MCF 10A (cell line): Measurements from ENCODE around the gene MYB. TPM values are rescaled to one million over a fixed set of nuclear protein-coding genes. Genes with fewer than 3 reads are reported as not detected.

ENCODE experiments used
- BruUV-seq: library from RNA; stranded (reverse); fragments of 400-500 nt; replicated peaks from 2 replicates; lab custom pipeline; 2021; lab: Mats Ljungman, UMichigan
- CTCF ChIA-PET: fragments of 300-600 bp; sonication (Branson Sonifier 250); formaldehyde crosslinking; extraction: SDS; loops from one replicate; lab custom pipeline; 2021; ENCODE audit warnings: antibody characterized with exemption, inconsistent platforms; lab: Yijun Ruan, JAX
- POLR2A ChIA-PET: fragments of 300-600, 350-650 bp; sonication (Branson Sonifier 250); formaldehyde crosslinking; extraction: SDS; loops from one replicate; lab custom pipeline; 2020; ENCODE audit warnings: antibody characterized with exemption, inconsistent platforms; lab: Yijun Ruan, JAX
- DNase-seq: peaks from one replicate; pipeline ENCODE4 v3.0.0-alpha.2; 2018; ENCODE audit not compliant: unreplicated experiment
- H3K27ac Mint-ChIP-seq: one replicate; pipeline ENCODE4 v1.8.0; 2022; ENCODE audit warnings: mild to moderate bottlenecking, low read depth, mixed read lengths; ENCODE audit not compliant: unreplicated experiment
- H3K27me3 Mint-ChIP-seq: one replicate; pipeline ENCODE4 v1.8.0; 2022; ENCODE audit warnings: mixed read lengths; ENCODE audit not compliant: insufficient read depth, unreplicated experiment
- H3K36me3 Mint-ChIP-seq: one replicate; pipeline ENCODE4 v1.8.0; 2022; ENCODE audit warnings: mild to moderate bottlenecking, moderate library complexity, mixed read lengths; ENCODE audit not compliant: insufficient read depth, unreplicated experiment
- H3K4me1 Mint-ChIP-seq: one replicate; pipeline ENCODE4 v1.8.0; 2022; ENCODE audit warnings: mixed read lengths; ENCODE audit not compliant: insufficient read depth, unreplicated experiment
- H3K4me3 Mint-ChIP-seq: one replicate; pipeline ENCODE4 v1.8.0; 2022; ENCODE audit warnings: mild to moderate bottlenecking, moderate library complexity, mixed read lengths; ENCODE audit not compliant: unreplicated experiment
- H3K9me3 Mint-ChIP-seq: one replicate; pipeline ENCODE4 v1.8.0; 2022; ENCODE audit warnings: mixed read lengths; ENCODE audit not compliant: unreplicated experiment
- CTCF ChIP-seq: fragments of 200-600 bp; IDR thresholded peaks from one replicate; pipeline ENCODE4 v1.8.0; 2022; ENCODE audit warnings: antibody characterized with exemption, mild to moderate bottlenecking; ENCODE audit not compliant: unreplicated experiment
- intact Hi-C: fragments of 100-400 bp; cut with micrococcal nuclease; formaldehyde crosslinking; loops from 2 replicates; pipeline ENCODE4 v1.14.1; 2022
- total RNA-seq: library from RNA; stranded (reverse); gene quantifications from 2 replicates; pipeline ENCODE4 v1.2.3, GENCODE V29; 2022

Gene MYB
- total RNA-seq, 1 experiment from 2014 or later: not detected

GRCh38 chr6:135202836-135203235, 21.7 kb downstream of the MYB start:
- no peaks in the 10 kb centered on the region for H3K4me1 Mint-ChIP-seq
- no peak overlapping the region for H3K27ac Mint-ChIP-seq
- BruUV-seq: no TSS peak
- intact Hi-C loops: no loop called here
- CTCF ChIA-PET: interaction anchor here (0.7 kb wide), 1 partner anchor 28 kb away, joined by 5 read pairs; no protein-coding TSS in a partner anchor
- no peaks in the 10 kb centered on the region for H3K27me3 Mint-ChIP-seq
- H3K9me3 Mint-ChIP-seq: no peaks in the 10 kb centered on the region
- POLR2A ChIA-PET: interaction anchor here (0.6 to 1.6 kb wide), 3 partner anchors 10 to 162 kb away, joined by 3 to 4 read pairs (median 4); no protein-coding TSS in a partner anchor
- no peak overlapping the region for H3K4me3 Mint-ChIP-seq
- TF ChIP-seq CTCF: no peak
- no peaks in the 10 kb centered on the region for H3K36me3 Mint-ChIP-seq
- DNase-seq: no peak

DNA sequence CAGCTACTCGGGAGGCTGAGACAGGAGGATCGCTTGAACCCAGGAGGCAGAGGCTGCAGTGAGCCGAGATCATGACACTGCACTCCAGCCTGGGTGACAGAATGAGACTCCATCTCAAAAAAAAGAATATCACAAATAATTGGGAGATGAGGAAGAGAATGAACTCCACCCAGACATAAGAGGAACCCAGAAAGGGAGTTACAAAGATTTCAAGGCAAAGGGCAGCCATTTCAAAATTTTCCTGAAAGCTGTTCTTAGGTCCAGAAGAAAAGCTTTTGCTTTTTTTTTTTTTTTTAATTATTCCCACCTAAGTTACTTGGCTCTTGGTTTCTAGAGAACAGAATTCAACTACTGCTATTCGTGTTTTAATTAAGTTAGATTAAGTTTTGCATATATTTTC, 23.8 kb downstream of the MYB start:
- ChIA-PET POLR2A (interaction anchor here (0.6 to 1.5 kb wide), 2 partner anchors 18 to 416 kb away, joined by 3 to 4 read pairs; no protein-coding TSS in a partner anchor), CTCF (interaction anchor here (0.6 kb wide), 1 partner anchor 185 kb away, joined by 3 read pairs; no protein-coding TSS in a partner anchor)
- Mint-ChIP-seq H3K4me1 (no peaks in the 10 kb centered on the region), H3K27me3 (no peaks in the 10 kb centered on the region), H3K36me3 (no peaks in the 10 kb centered on the region), H3K9me3 (no peaks in the 10 kb centered on the region), H3K27ac (no peak overlapping the region), H3K4me3 (no peak overlapping the region)
- intact Hi-C loops: no loop called here
- no peak for TF ChIP-seq CTCF
- DNase-seq: no peak
- no TSS peak for BruUV-seq

DNA sequence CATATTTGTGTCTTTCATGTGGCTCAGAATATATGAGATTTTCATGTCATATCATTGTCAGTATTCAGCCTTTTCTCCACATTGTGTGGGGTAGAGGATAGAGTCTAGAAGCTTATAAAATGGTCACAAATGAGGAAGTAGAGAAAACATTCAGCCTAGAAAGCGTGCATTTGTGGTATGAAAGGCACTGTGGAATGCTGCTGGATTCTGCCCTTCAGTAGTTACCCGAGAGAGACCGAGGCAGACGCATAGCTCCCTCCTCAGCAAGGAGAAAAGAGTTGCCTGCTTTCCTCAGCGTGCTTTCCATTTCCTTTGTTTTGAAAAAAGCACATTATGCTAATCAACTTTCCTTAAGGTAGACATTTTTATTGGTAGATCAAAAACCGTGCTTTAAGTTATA, 28.7 kb downstream of the MYB start:
- Mint-ChIP-seq H3K9me3 (no peaks in the 10 kb centered on the region), H3K36me3 (no peaks in the 10 kb centered on the region), H3K4me3 (no peak overlapping the region), H3K4me1 (peaks cover 13% of the 10 kb centered on the region), H3K27ac (no peak overlapping the region), H3K27me3 (no peaks in the 10 kb centered on the region)
- ChIA-PET POLR2A (interaction anchor here (0.6 kb wide), 1 partner anchor 66 kb away, joined by 3 read pairs; no protein-coding TSS in a partner anchor), CTCF (interaction anchor here (0.6 to 1.5 kb wide), 2 partner anchors 133 to 214 kb away, joined by 3 to 4 read pairs; no protein-coding TSS in a partner anchor)
- DNase-seq: no peak
- no peak for TF ChIP-seq CTCF
- intact Hi-C loops: no loop called here
- no TSS peak for BruUV-seq

GRCh38 chr6:135210632-135211305, 29.7 kb downstream of the MYB start:
- ChIA-PET CTCF (interaction anchor here (0.6 to 1.5 kb wide), 2 partner anchors 213 kb away, joined by 3 to 4 read pairs; no protein-coding TSS in a partner anchor), POLR2A (no interaction called here)
- H3K4me1 Mint-ChIP-seq: peaks cover 13% of the 10 kb centered on the region
- H3K4me3 Mint-ChIP-seq: no peak overlapping the region
- BruUV-seq: no TSS peak
- H3K9me3 Mint-ChIP-seq: no peaks in the 10 kb centered on the region
- H3K36me3 Mint-ChIP-seq: no peaks in the 10 kb centered on the region
- no peak for TF ChIP-seq CTCF
- intact Hi-C loops: no loop called here
- H3K27me3 Mint-ChIP-seq: no peaks in the 10 kb centered on the region
- no peak overlapping the region for H3K27ac Mint-ChIP-seq
- DNase-seq: no peak
